ENCODE data around the gene VPS37D. TPM values are rescaled to one million over a fixed set of nuclear protein-coding genes. Genes with fewer than 3 reads are reported as not detected.
"Not testable (repeated sequence)": the region's sequence is repeated elsewhere in the genome, so short reads cannot be mapped to it uniquely, and the experiment has no call there.

Gene VPS37D
- total RNA-seq, 1 experiment from 2014 or later: 4.4 TPM

- BruUV-seq (replicated peaks): no TSS peak
- no peak for ATAC-seq
- ChIA-PET POLR2A (no interaction called here), CTCF (no interaction called here)
- Histone ChIP-seq H3K9me3 (ENCODE audit: control insufficient read depth, insufficient read depth, low read depth, low read length) (no peaks in the 10 kb centered on the region), H3K27me3 (ENCODE audit: control insufficient read depth, insufficient read depth, low read length) (no peaks in the 10 kb centered on the region), H3K4me3 (ENCODE audit: low read depth in 2 of 2, low read length in 2 of 2) (no peak overlapping the region), H3K27ac (ENCODE audit: low read length) (peak overlapping the region; percentile 49), H3K4me1 (ENCODE audit: control insufficient read depth, insufficient read depth, low read length) (peaks cover 89% of the 10 kb centered on the region), H3K36me3 (ENCODE audit: control insufficient read depth, insufficient read depth, low read length) (no peaks in the 10 kb centered on the region; the same call in 1 of the 2 replicates)
- intact Hi-C loops (cut with micrococcal nuclease; ENCODE audit: unreplicated experiment): no loop called here
- in situ Hi-C loops (cut with HindIII; ENCODE audit: low pct_unique_long_range_greater_than_20kb, low sequenced_read_pairs): no loop called here
- TF ChIP-seq SIN3A (IDR thresholded peaks at IDR 0.05; ENCODE audit: borderline replicate concordance, insufficient read depth, low read depth, low read length) (no peak), POLR2AphosphoS5 (IDR thresholded peaks at IDR 0.05; ENCODE audit: low read depth, low read length) (0 out of 2 replicates have a peak, but pooled peaks have one; percentile 38), REST (IDR thresholded peaks at IDR 0.05; ENCODE audit: insufficient read depth in 1 of 2, low read depth in 2 of 2, low read length in 1 of 2) (no peak)
- no peak for DNase-seq (ENCODE audit: low read depth, low spot score)
These were observed 41.4 kb downstream of the VPS37D start for GRCh38 chr7:73708961-73709549.

- H3K4me3 ChIP-seq (ENCODE audit: low read depth in 2 of 2, low read length in 2 of 2): no peak overlapping the region
- TF ChIP-seq TCF7L2 (IDR thresholded peaks at IDR 0.05; ENCODE audit: low read depth, low read length): no peak
- TF ChIP-seq SIN3A (IDR thresholded peaks at IDR 0.05; ENCODE audit: borderline replicate concordance, insufficient read depth, low read depth, low read length): no peak
- no peak for TF ChIP-seq POLR2AphosphoS5 (IDR thresholded peaks at IDR 0.05; ENCODE audit: low read depth, low read length)
- no peak for TF ChIP-seq REST (IDR thresholded peaks at IDR 0.05; ENCODE audit: insufficient read depth in 1 of 2, low read depth in 2 of 2, low read length in 1 of 2)
- no peak for TF ChIP-seq CTCF (IDR thresholded peaks at IDR 0.05)
- ATAC-seq (no peak), DNase-seq (ENCODE audit: low read depth, low spot score) (no peak)
- H3K9me3 ChIP-seq (ENCODE audit: control insufficient read depth, insufficient read depth, low read depth, low read length): no peaks in the 10 kb centered on the region
- H3K4me1 ChIP-seq (ENCODE audit: control insufficient read depth, insufficient read depth, low read length): peaks cover 84% of the 10 kb centered on the region
- intact Hi-C loops (cut with micrococcal nuclease; ENCODE audit: unreplicated experiment) (no loop called here), in situ Hi-C loops (cut with HindIII; ENCODE audit: low pct_unique_long_range_greater_than_20kb, low sequenced_read_pairs) (no loop called here)
- ChIA-PET CTCF (no interaction called here), POLR2A (interaction anchor here (0.8 to 1.1 kb wide), 2 partner anchors 10 to 54 kb away, joined by 3 to 4 read pairs; no protein-coding TSS in a partner anchor)
- no peaks in the 10 kb centered on the region for H3K36me3 ChIP-seq (ENCODE audit: control insufficient read depth, insufficient read depth, low read length)
- H3K27ac ChIP-seq (ENCODE audit: low read length): peak overlapping the region; percentile 75
- no peaks in the 10 kb centered on the region for H3K27me3 ChIP-seq (ENCODE audit: control insufficient read depth, insufficient read depth, low read length)
- no TSS peak for BruUV-seq (replicated peaks)
These were observed 45.1 kb downstream of the VPS37D start for GRCh38 chr7:73712773-73713172.

DNA sequence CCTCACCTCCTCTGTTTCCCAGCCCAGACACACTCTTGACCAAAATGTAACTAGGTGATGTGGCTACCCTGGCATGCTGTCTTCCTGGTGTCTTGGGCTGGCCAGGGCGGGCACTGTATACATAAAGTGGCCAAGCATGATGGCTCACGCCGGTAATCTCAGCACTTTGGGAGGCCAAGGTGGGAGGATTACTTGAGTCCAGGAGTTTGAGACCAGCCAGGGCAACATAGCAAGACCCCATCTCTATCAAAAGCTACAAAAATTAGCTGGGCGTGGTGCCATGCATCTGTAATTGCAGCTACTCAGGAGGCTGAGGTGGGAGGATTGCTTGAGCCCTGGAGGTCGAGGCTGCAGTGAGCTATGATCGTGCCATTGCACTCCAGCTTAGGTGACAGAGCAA, 45.7 kb downstream of the VPS37D start:
- H3K4me3 ChIP-seq (ENCODE audit: low read depth in 2 of 2, low read length in 2 of 2); ATAC-seq; in situ Hi-C loops (cut with HindIII; ENCODE audit: low pct_unique_long_range_greater_than_20kb, low sequenced_read_pairs); DNase-seq (ENCODE audit: low read depth, low spot score); BruUV-seq (replicated peaks); H3K36me3 ChIP-seq (ENCODE audit: control insufficient read depth, insufficient read depth, low read length); H3K27me3 ChIP-seq (ENCODE audit: control insufficient read depth, insufficient read depth, low read length); H3K9me3 ChIP-seq (ENCODE audit: control insufficient read depth, insufficient read depth, low read depth, low read length); intact Hi-C loops (cut with micrococcal nuclease; ENCODE audit: unreplicated experiment): not testable (repeated sequence)
- H3K27ac ChIP-seq (ENCODE audit: low read length): peak overlapping the region; percentile 75
- POLR2A ChIA-PET: interaction anchor here (0.8 kb wide), 1 partner anchor 55 kb away, joined by 4 read pairs; no protein-coding TSS in a partner anchor
- CTCF ChIA-PET: interaction anchor here (0.6 kb wide), 1 partner anchor 97 kb away, joined by 4 read pairs; no protein-coding TSS in a partner anchor
- peaks cover 85% of the 10 kb centered on the region for H3K4me1 ChIP-seq (ENCODE audit: control insufficient read depth, insufficient read depth, low read length)
